ENCODE results near the gene GLB1L.

Gene GLB1L

GRCh38 chr2:219214141-219214540 lies 31.1 kb downstream of the GLB1L start:
- no peak overlapping the region for H3K27ac ChIP-seq (ENCODE audit: insufficient read depth in 1 of 2, low read depth in 1 of 2, low read length in 2 of 2, poor library complexity in 1 of 2, severe bottlenecking in 2 of 2)
- WGBS (ENCODE audit: insufficient coverage) = 97% methylated on average over 9 of the region's 15 CpGs
- CTCF ChIA-PET = interaction anchor here (1.0 to 17.2 kb wide), 8 partner anchors 10 to 81 kb away, joined by 3 to 238 read pairs (median 22); partner anchors contain the start of genes ANKZF1, ATG9A, CNPPD1 and NHEJ1

GRCh38 chr2:219213486-219214071 lies 31.7 kb downstream of the GLB1L start:
- Histone ChIP-seq H3K9me3 (ENCODE audit: control extremely low read depth in 1 of 5, control insufficient read depth in 4 of 5, insufficient read depth in 2 of 5, low read depth in 1 of 5, low read length in 4 of 5) (no peaks in the 10 kb centered on the region), H3K27ac (ENCODE audit: insufficient read depth in 1 of 2, low read depth in 1 of 2, low read length in 2 of 2, poor library complexity in 1 of 2, severe bottlenecking in 2 of 2) (no peak overlapping the region), H3K4me1 (ENCODE audit: control extremely low read depth in 1 of 4, control insufficient read depth in 4 of 4, insufficient read depth in 4 of 4, low read length in 3 of 4) (peaks cover 12 to 50% (median 48%) of the 10 kb centered on the region in 4 experiments), H3K27me3 (replicated peaks in 2 of 5; ENCODE audit: control insufficient read depth in 4 of 5, insufficient read depth in 5 of 5, low read length in 4 of 5) (no peaks in the 10 kb centered on the region), H3K4me3 (ENCODE audit: control insufficient read depth in 1 of 7, extremely low read depth in 1 of 7, insufficient read depth in 4 of 7, low read depth in 2 of 7, low read length in 6 of 7) (no peak overlapping the region), H3K36me3 (ENCODE audit: control insufficient read depth in 4 of 4, insufficient read depth in 4 of 4, low read length in 3 of 4) (peaks cover 2 to 14% (median 10%) of the 10 kb centered on the region in 4 experiments)
- WGBS (ENCODE audit: insufficient coverage) = 98% methylated on average over 10 of the region's 10 CpGs
- ChIA-PET CTCF (interaction anchor here (0.9 to 17.2 kb wide), 9 partner anchors 15 to 86 kb away, joined by 3 to 238 read pairs (median 28); partner anchors contain the start of genes ANKZF1, ATG9A, CNPPD1 and GLB1L), POLR2A (no interaction called here)
- no peak for DNase-seq

More at GRCh38 chr2:219214141-219214540, 31.1 kb downstream of the GLB1L start:
- Histone ChIP-seq H3K27me3 (replicated peaks in 2 of 5; ENCODE audit: control insufficient read depth in 4 of 5, insufficient read depth in 5 of 5, low read length in 4 of 5) (no peaks in the 10 kb centered on the region), H3K4me1 (ENCODE audit: control extremely low read depth in 1 of 4, control insufficient read depth in 4 of 4, insufficient read depth in 4 of 4, low read length in 3 of 4) (peaks cover 8 to 50% (median 48%) of the 10 kb centered on the region in 4 experiments), H3K36me3 (ENCODE audit: control insufficient read depth in 4 of 4, insufficient read depth in 4 of 4, low read length in 3 of 4) (peaks cover 2 to 10% (median 10%) of the 10 kb centered on the region in 4 experiments), H3K9me3 (ENCODE audit: control extremely low read depth in 1 of 5, control insufficient read depth in 4 of 5, insufficient read depth in 2 of 5, low read depth in 1 of 5, low read length in 4 of 5) (no peaks in the 10 kb centered on the region), H3K4me3 (ENCODE audit: control insufficient read depth in 1 of 7, extremely low read depth in 1 of 7, insufficient read depth in 4 of 7, low read depth in 2 of 7, low read length in 6 of 7) (no peak overlapping the region)
- POLR2A ChIA-PET = no interaction called here
- DNase-seq = no peak

GRCh38 chr2:219213026-219213415 lies 32.2 kb downstream of the GLB1L start:
- 95% methylated on average over 8 of the region's 8 CpGs for WGBS (ENCODE audit: insufficient coverage)
- POLR2A ChIA-PET = no interaction called here

GRCh38 chr2:219210886-219211362 lies 34.3 kb downstream of the GLB1L start:
- ChIA-PET CTCF (interaction anchor here (0.8 to 17.2 kb wide), 11 partner anchors 8 to 85 kb away, joined by 3 to 238 read pairs (median 5); partner anchors contain the start of genes CNPPD1, NHEJ1, SLC23A3 and TUBA4B), POLR2A (no interaction called here)
- Histone ChIP-seq H3K27ac (ENCODE audit: insufficient read depth in 1 of 2, low read depth in 1 of 2, low read length in 2 of 2, poor library complexity in 1 of 2, severe bottlenecking in 2 of 2) (no peak overlapping the region), H3K4me1 (ENCODE audit: control extremely low read depth in 1 of 4, control insufficient read depth in 4 of 4, insufficient read depth in 4 of 4, low read length in 3 of 4) (peaks cover 23 to 49% (median 49%) of the 10 kb centered on the region in 4 experiments), H3K9me3 (ENCODE audit: control extremely low read depth in 1 of 5, control insufficient read depth in 4 of 5, insufficient read depth in 2 of 5, low read depth in 1 of 5, low read length in 4 of 5) (no peaks in the 10 kb centered on the region), H3K36me3 (ENCODE audit: control insufficient read depth in 4 of 4, insufficient read depth in 4 of 4, low read length in 3 of 4) (peaks cover 2 to 25% (median 14%) of the 10 kb centered on the region in 4 experiments), H3K4me3 (ENCODE audit: control insufficient read depth in 1 of 7, extremely low read depth in 1 of 7, insufficient read depth in 4 of 7, low read depth in 2 of 7, low read length in 6 of 7) (peak overlapping the region in 1 of 7 experiments; percentile 16), H3K27me3 (replicated peaks in 2 of 5; ENCODE audit: control insufficient read depth in 4 of 5, insufficient read depth in 5 of 5, low read length in 4 of 5) (no peaks in the 10 kb centered on the region)
- DNase-seq = no peak
- 100% methylated on average over 6 of the region's 9 CpGs for WGBS (ENCODE audit: insufficient coverage)

More at GRCh38 chr2:219213026-219213415, 32.2 kb downstream of the GLB1L start:
- Histone ChIP-seq H3K36me3 (ENCODE audit: control insufficient read depth in 4 of 4, insufficient read depth in 4 of 4, low read length in 3 of 4) (peaks cover 2 to 20% (median 12%) of the 10 kb centered on the region in 4 experiments), H3K4me3 (ENCODE audit: control insufficient read depth in 1 of 7, extremely low read depth in 1 of 7, insufficient read depth in 4 of 7, low read depth in 2 of 7, low read length in 6 of 7) (no peak overlapping the region), H3K27ac (ENCODE audit: insufficient read depth in 1 of 2, low read depth in 1 of 2, low read length in 2 of 2, poor library complexity in 1 of 2, severe bottlenecking in 2 of 2) (no peak overlapping the region), H3K27me3 (replicated peaks in 2 of 5; ENCODE audit: control insufficient read depth in 4 of 5, insufficient read depth in 5 of 5, low read length in 4 of 5) (no peaks in the 10 kb centered on the region), H3K9me3 (ENCODE audit: control extremely low read depth in 1 of 5, control insufficient read depth in 4 of 5, insufficient read depth in 2 of 5, low read depth in 1 of 5, low read length in 4 of 5) (no peaks in the 10 kb centered on the region), H3K4me1 (ENCODE audit: control extremely low read depth in 1 of 4, control insufficient read depth in 4 of 4, insufficient read depth in 4 of 4, low read length in 3 of 4) (peaks cover 18 to 50% (median 48%) of the 10 kb centered on the region in 4 experiments)
- no peak for DNase-seq
- CTCF ChIA-PET = interaction anchor here (0.9 to 17.2 kb wide), 11 partner anchors 15 to 141 kb away, joined by 3 to 238 read pairs (median 15); partner anchors contain the start of genes ANKZF1, ATG9A, CNPPD1 and GLB1L

GRCh38 chr2:219210196-219210885 lies 34.9 kb downstream of the GLB1L start:
- no peaks in the 10 kb centered on the region for H3K27me3 ChIP-seq (replicated peaks in 2 of 5; ENCODE audit: control insufficient read depth in 4 of 5, insufficient read depth in 5 of 5, low read length in 4 of 5)
- no peaks in the 10 kb centered on the region for H3K9me3 ChIP-seq (ENCODE audit: control extremely low read depth in 1 of 5, control insufficient read depth in 4 of 5, insufficient read depth in 2 of 5, low read depth in 1 of 5, low read length in 4 of 5)
- WGBS (ENCODE audit: insufficient coverage) = 95% methylated on average over 22 of the region's 24 CpGs
- peak overlapping the region in 1 of 2 experiments; percentile 69 for H3K27ac ChIP-seq (ENCODE audit: insufficient read depth in 1 of 2, low read depth in 1 of 2, low read length in 2 of 2, poor library complexity in 1 of 2, severe bottlenecking in 2 of 2)
- ChIA-PET CTCF (interaction anchor here (1.5 to 17.2 kb wide), 6 partner anchors 8 to 56 kb away, joined by 4 to 238 read pairs (median 56); partner anchors contain the start of genes ABCB6, CNPPD1, NHEJ1 and SLC23A3), POLR2A (interaction anchor here (0.6 kb wide), 1 partner anchor 39 kb away, joined by 3 read pairs; no protein-coding TSS in a partner anchor)
- peaks cover 2 to 25% (median 14%) of the 10 kb centered on the region in 4 experiments for H3K36me3 ChIP-seq (ENCODE audit: control insufficient read depth in 4 of 4, insufficient read depth in 4 of 4, low read length in 3 of 4)
- peak overlapping the region in 2 of 7 experiments; percentile 5 to 16 for H3K4me3 ChIP-seq (ENCODE audit: control insufficient read depth in 1 of 7, extremely low read depth in 1 of 7, insufficient read depth in 4 of 7, low read depth in 2 of 7, low read length in 6 of 7)
- DNase-seq = no peak
- peaks cover 23 to 52% (median 51%) of the 10 kb centered on the region in 4 experiments for H3K4me1 ChIP-seq (ENCODE audit: control extremely low read depth in 1 of 4, control insufficient read depth in 4 of 4, insufficient read depth in 4 of 4, low read length in 3 of 4)

GRCh38 chr2:219209236-219210195 lies 35.7 kb downstream of the GLB1L start:
- DNase-seq = peak; percentile 28 to 64 (median 43)
- 8% methylated on average over 8 of the region's 18 CpGs for WGBS (ENCODE audit: insufficient coverage)
- Histone ChIP-seq H3K36me3 (ENCODE audit: control insufficient read depth in 4 of 4, insufficient read depth in 4 of 4, low read length in 3 of 4) (peaks cover 2 to 25% (median 14%) of the 10 kb centered on the region in 4 experiments), H3K27me3 (replicated peaks in 2 of 5; ENCODE audit: control insufficient read depth in 4 of 5, insufficient read depth in 5 of 5, low read length in 4 of 5) (no peaks in the 10 kb centered on the region), H3K4me3 (ENCODE audit: control insufficient read depth in 1 of 7, extremely low read depth in 1 of 7, insufficient read depth in 4 of 7, low read depth in 2 of 7, low read length in 6 of 7) (peak overlapping the region in 3 of 7 experiments; percentile 31 to 53 (median 32)), H3K27ac (ENCODE audit: insufficient read depth in 1 of 2, low read depth in 1 of 2, low read length in 2 of 2, poor library complexity in 1 of 2, severe bottlenecking in 2 of 2) (peak overlapping the region; percentile 62 to 69), H3K4me1 (ENCODE audit: control extremely low read depth in 1 of 4, control insufficient read depth in 4 of 4, insufficient read depth in 4 of 4, low read length in 3 of 4) (peaks cover 23 to 52% (median 51%) of the 10 kb centered on the region in 4 experiments), H3K9me3 (ENCODE audit: control extremely low read depth in 1 of 5, control insufficient read depth in 4 of 5, insufficient read depth in 2 of 5, low read depth in 1 of 5, low read length in 4 of 5) (no peaks in the 10 kb centered on the region)
- POLR2A ChIA-PET = interaction anchor here (0.6 kb wide), 1 partner anchor 38 kb away, joined by 3 read pairs; no protein-coding TSS in a partner anchor
- CTCF ChIA-PET = interaction anchor here (0.8 to 17.2 kb wide), 7 partner anchors 8 to 51 kb away, joined by 3 to 238 read pairs (median 12); partner anchors contain the start of genes ABCB6, CNPPD1, NHEJ1 and SLC23A3
